Adrenal gland (tissue), 12 donors: ENCODE results near the gene CWC27. TPM values are rescaled to one million over a fixed set of nuclear protein-coding genes. Genes with fewer than 3 reads are reported as not detected.

Experiments used
- DNase-seq, 7 donors: peaks; one replicate each; pipeline ENCODE4 v3.0.0-alpha.2; 2019 to 2020
- H3K27ac ChIP-seq, 5 donors: fragments of 200-600 bp; sonication (generic) in 4 of 5; 1 replicate in 3 of 5; 2 replicates in 2 of 5; pipeline versions ENCODE4 v1.5.1 to v1.8.0; 2016 to 2020; ENCODE audit warnings: mild to moderate bottlenecking in 1 of 5
- H3K27me3 ChIP-seq: fragments of 200-600 bp; 2 replicates; pipeline ENCODE4 v1.8.0; 2021
- H3K36me3 ChIP-seq, 2 donors: fragments of 200-600 bp; replicated peaks in 1 of 2; 1 replicate in 1 of 2; 2 replicates in 1 of 2; pipeline versions ENCODE4 v1.5.1 to v1.8.0; 2018 to 2022
- H3K4me1 ChIP-seq, 2 donors: fragments of 200-600 bp; replicated peaks in 1 of 2; 1 replicate in 1 of 2; 2 replicates in 1 of 2; pipeline versions ENCODE4 v1.5.1 to v1.8.0; 2018 to 2021
- H3K4me3 ChIP-seq, 4 donors: fragments of 200-600 bp; sonication (generic) in 3 of 4; one replicate each; pipeline ENCODE4 v1.5.1; 2016 to 2018
- H3K9me3 ChIP-seq, 3 donors: fragments of 200-600 bp; sonication (generic) in 1 of 3; replicated peaks in 1 of 3; 1 replicate in 2 of 3; 2 replicates in 1 of 3; pipeline versions ENCODE4 v1.5.1 to v1.8.0; 2016 to 2021
- CTCF ChIP-seq, 6 experiments: fragments of 450-650 bp in 4 of 6; fragments of 200-600 bp in 2 of 6; sonication (generic) in 1 of 6; IDR thresholded peaks; 1 replicate in 5 of 6; 2 replicates in 1 of 6; pipeline versions ENCODE4 v1.5.1 to v1.8.0; 2016 to 2021; ENCODE audit warnings: antibody characterized with exemption in 6 of 6, mild to moderate bottlenecking in 2 of 6, moderate library complexity in 1 of 6
- POLR2A ChIP-seq, 2 donors: fragments of 450-650 bp; IDR thresholded peaks; one replicate each; pipeline ENCODE4 v1.6.1; 2017; ENCODE audit warnings: antibody characterized with exemption in 2 of 2, mild to moderate bottlenecking in 2 of 2, moderate library complexity in 1 of 2
- WGBS, 4 donors: extraction: QIAGEN DNeasy Blood & Tissue Kit in 2 of 4; methylation state at CpG; one replicate each; pipeline versions ENCODE4 v1.1.5 to v1.1.7; 2013 to 2017; 5-methylcytosine and 5-hydroxymethylcytosine counted together
- intact Hi-C, 2 donors: fragments of 100-400 bp; cut with DNase I; formaldehyde crosslinking; loops; one replicate each; pipeline versions ENCODE4 v1.14.1 to v1.15.0; 2022 to 2023
- polyA plus RNA-seq, 3 donors: library from polyadenylated mRNA; stranded (reverse); fragments of 200-250 nt in 2 of 3; fragments of 350-450 nt in 1 of 3; fragmentation: Illumina TruSeq in 1 of 3; extraction: RNeasy Lipid Tissue Mini Kit (QIAGEN cat#74804) in 1 of 3; gene quantifications; one replicate each; pipeline ENCODE4 v1.2.3, GENCODE V29; 2013 to 2014
- total RNA-seq, 9 donors: library from RNA; depleted of rRNA in 4 of 9; stranded (reverse); fragments of >200 nt in 4 of 9; fragments of 120-200 nt in 1 of 9; fragmentation: NEBNext Ultra II Directional in 1 of 9; extraction: Animal tissue kit (Norgen Biotek cat#: 25700) in 1 of 9; gene quantifications; one replicate each; pipeline versions ENCODE4 v1.1.0 to v1.2.4, GENCODE V29; 2013 to 2023
- donor health status: healthy with polysubstance abuse.
- donor health status: Bipolar disorder and iron deficiency.
- donor health status: DM: yes; HTN: yes; CAD: no.
- donor health status: DM: no; HTN: no; CAD: no.
- donor health status: DM: no; HTN: no; CAD: no.
- donor health status: DM: yes; HTN: yes; CAD: no.

CWC27 gene
- total and polyA plus RNA-seq, 12 donors, result 7.3 to 31.0 (median 15.6) TPM

DNA sequence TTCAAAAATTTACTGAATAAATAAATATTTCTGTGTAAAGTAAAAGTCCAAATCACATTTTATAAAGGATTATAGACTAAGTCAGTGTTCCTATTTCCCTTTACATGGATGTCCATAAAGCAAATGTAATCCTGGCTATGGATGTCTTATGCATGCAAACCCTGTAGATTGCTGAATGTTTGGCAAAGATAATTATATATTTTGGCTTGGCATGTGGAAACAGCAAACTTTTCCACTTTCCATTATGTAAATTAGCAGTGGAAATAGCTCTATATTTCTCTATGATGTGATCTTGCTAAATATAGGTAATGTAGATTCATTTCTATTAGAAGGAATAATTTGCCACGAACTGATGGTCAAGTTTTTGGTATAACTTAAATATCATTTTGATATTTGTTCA, 66.5 kb downstream of the CWC27 start:
- peaks cover 0 to 8% of the 10 kb centered on the region in 2 donors for H3K4me1 ChIP-seq
- WGBS, 4 donors, result 92 to 96% (median 95%) methylated on average over 1 of the region's 1 CpG

GRCh38 chr5:64836190-64836755, 67.5 kb downstream of the CWC27 start:
- intact Hi-C loops, result no loop called here
- Histone ChIP-seq H3K27me3 (no peaks in the 10 kb centered on the region), H3K4me3 (no peak overlapping the region), H3K4me1 (peaks cover 0 to 8% of the 10 kb centered on the region in 2 donors), H3K27ac (no peak overlapping the region), H3K36me3 (no peaks in the 10 kb centered on the region), H3K9me3 (no peaks in the 10 kb centered on the region)
- no peak for TF ChIP-seq CTCF (IDR thresholded peaks at IDR 0.05)
- TF ChIP-seq POLR2A (IDR thresholded peaks at IDR 0.05), result no peak
- no peak for DNase-seq

More for the DNA sequence above, 66.5 kb downstream of the CWC27 start:
- no peak overlapping the region for H3K27ac ChIP-seq
- H3K9me3 ChIP-seq, result no peaks in the 10 kb centered on the region
- no peaks in the 10 kb centered on the region for H3K27me3 ChIP-seq
- intact Hi-C loops, result no loop called here
- TF ChIP-seq POLR2A (IDR thresholded peaks at IDR 0.05) (no peak), CTCF (IDR thresholded peaks at IDR 0.05) (no peak)
- no peaks in the 10 kb centered on the region for H3K36me3 ChIP-seq
- no peak for DNase-seq
- no peak overlapping the region for H3K4me3 ChIP-seq

GRCh38 chr5:64836786-64837185, 68.1 kb downstream of the CWC27 start:
- no peak for TF ChIP-seq POLR2A (IDR thresholded peaks at IDR 0.05)
- no peak for TF ChIP-seq CTCF (IDR thresholded peaks at IDR 0.05)
- no peaks in the 10 kb centered on the region for H3K36me3 ChIP-seq
- H3K27me3 ChIP-seq, result no peaks in the 10 kb centered on the region
- intact Hi-C loops, result no loop called here
- no peaks in the 10 kb centered on the region for H3K9me3 ChIP-seq
- no peak for DNase-seq
- H3K4me1 ChIP-seq, result peaks cover 0 to 8% of the 10 kb centered on the region in 2 donors
- 86 to 95% (median 93%) methylated on average over 4 of the region's 4 CpGs for WGBS, 4 donors
- no peak overlapping the region for H3K27ac ChIP-seq
- H3K4me3 ChIP-seq, result no peak overlapping the region

GRCh38 chr5:64838376-64838775, 69.6 kb downstream of the CWC27 start:
- 90 to 100% (median 96%) methylated on average over 1 of the region's 1 CpG for WGBS, 4 donors
- H3K4me1 ChIP-seq, result peaks cover 0 to 8% of the 10 kb centered on the region in 2 donors

More at GRCh38 chr5:64838376-64838775, 69.6 kb downstream of the CWC27 start:
- no peak for TF ChIP-seq POLR2A (IDR thresholded peaks at IDR 0.05)
- no peak for TF ChIP-seq CTCF (IDR thresholded peaks at IDR 0.05)
- no peak for DNase-seq
- H3K27ac ChIP-seq, result no peak overlapping the region
- H3K4me3 ChIP-seq, result no peak overlapping the region
- no peaks in the 10 kb centered on the region for H3K9me3 ChIP-seq
- no peaks in the 10 kb centered on the region for H3K36me3 ChIP-seq
- intact Hi-C loops, result no loop called here
- no peaks in the 10 kb centered on the region for H3K27me3 ChIP-seq
